Skeletal muscle tissue (tissue), 4 donors: ENCODE results near the gene DDN. TPM values are rescaled to one million over a fixed set of nuclear protein-coding genes. Genes with fewer than 3 reads are reported as not detected.

Source experiments
- H3K27ac ChIP-seq: one replicate; pipeline ENCODE4 v1.7.0; 2013; ENCODE audit warnings: mild to moderate bottlenecking, low read depth, low read length, inconsistent platforms
- H3K27me3 ChIP-seq, 3 donors: one replicate each; pipeline ENCODE4 v1.7.0; 2013; ENCODE audit warnings: low read length in 3 of 3; ENCODE audit not compliant: control insufficient read depth in 3 of 3, insufficient read depth in 3 of 3
- H3K36me3 ChIP-seq, 3 donors: one replicate each; pipeline ENCODE4 v1.7.0; 2013; ENCODE audit warnings: low read length in 3 of 3; ENCODE audit not compliant: control insufficient read depth in 3 of 3, insufficient read depth in 3 of 3
- H3K4me1 ChIP-seq, 3 donors: one replicate each; pipeline ENCODE4 v1.7.0; 2013; ENCODE audit warnings: low read length in 3 of 3, mild to moderate bottlenecking in 3 of 3; ENCODE audit not compliant: control insufficient read depth in 3 of 3, insufficient read depth in 3 of 3
- H3K4me3 ChIP-seq, 3 donors: one replicate each; pipeline ENCODE4 v1.7.0; 2013; ENCODE audit warnings: low read length in 3 of 3
- H3K9ac ChIP-seq, 3 donors: one replicate each; pipeline ENCODE4 v1.7.0; 2013; ENCODE audit warnings: low read length in 3 of 3, mild to moderate bottlenecking in 3 of 3, moderate library complexity in 2 of 3, low read depth in 1 of 3
- H3K9me3 ChIP-seq, 3 donors: one replicate each; pipeline ENCODE4 v1.7.0; 2013; ENCODE audit warnings: low read length in 3 of 3; ENCODE audit not compliant: control insufficient read depth in 3 of 3
- total RNA-seq: library from RNA; depleted of rRNA; stranded (reverse); fragments of >200 nt; gene quantifications from one replicate; pipeline ENCODE4 v1.2.3, GENCODE V29; 2014
- donor health status: Osteomylitis.

DDN gene
- total RNA-seq, 1 donor from 2014 or later: 18.8 TPM

GRCh38 chr12:48957141-48958048, 41.8 kb downstream of the DDN start, which contains the start of gene ARF3:
Gene ARF3 (minus strand): TSS chr12:48957487. CDS start chr12:48941095, 16,392 bp downstream.
- Histone ChIP-seq H3K9ac (peak within 1 kb of the TSS; percentile 79 to 90 (median 90)), H3K4me1 (peaks cover 15 to 27% (median 15%) of the 10 kb centered on the region in 3 donors), H3K27ac (peak within 1 kb of the TSS; percentile 83), H3K36me3 (peaks cover 0 to 4% (median 3%) of the 10 kb centered on the region in 3 donors), H3K4me3 (peak within 1 kb of the TSS; percentile 88 to 94 (median 91)), H3K27me3 (peaks cover 0 to 7% (median 6%) of the 10 kb centered on the region in 3 donors), H3K9me3 (no peaks in the 10 kb centered on the region)

DNA sequence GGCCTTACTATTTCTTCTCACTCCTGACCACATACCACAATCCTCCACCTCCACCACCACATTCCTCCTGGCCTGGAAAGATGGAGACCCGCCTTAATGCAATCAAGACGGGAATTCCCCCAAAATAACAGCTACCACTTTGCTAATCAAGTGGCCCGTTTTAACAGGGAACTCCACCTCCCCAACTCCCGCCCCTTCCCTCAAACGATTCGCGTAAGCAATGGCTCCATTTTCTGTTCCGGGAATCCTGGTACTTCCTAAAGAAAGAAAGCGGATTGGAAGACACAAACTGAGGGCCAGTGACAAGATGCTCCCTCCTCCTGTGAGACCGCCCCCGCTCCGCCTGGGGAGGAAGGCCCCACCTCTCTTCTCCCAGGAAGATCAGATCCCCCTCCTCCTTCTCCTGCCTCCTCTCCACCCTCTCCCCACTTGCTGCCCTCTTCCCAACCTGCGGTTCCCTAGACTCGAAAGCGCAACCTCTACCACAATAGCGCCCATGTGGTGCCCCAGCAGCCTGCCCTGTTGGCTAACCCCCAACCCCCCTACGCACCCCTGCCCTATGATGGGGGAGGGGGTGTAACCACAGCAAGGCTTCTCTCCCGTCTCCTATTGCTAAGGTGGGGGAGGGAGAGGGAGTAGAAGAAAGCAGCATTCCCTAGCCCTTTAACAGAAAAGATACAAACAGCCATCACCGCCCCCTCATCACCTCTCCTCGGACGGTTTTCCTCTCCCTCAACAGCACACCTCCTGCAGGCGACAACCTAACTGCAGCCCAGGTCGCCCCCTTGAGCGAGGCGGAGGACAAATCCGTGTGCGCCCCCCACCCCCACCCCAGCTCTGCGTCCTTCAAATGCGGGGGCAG, 42.7 kb downstream of the DDN start:
- Histone ChIP-seq H3K27ac (peak overlapping the region; percentile 83), H3K27me3 (peaks cover 0 to 7% (median 6%) of the 10 kb centered on the region in 3 donors), H3K4me3 (peak overlapping the region; percentile 88 to 94 (median 91)), H3K9ac (peak overlapping the region; percentile 79 to 90 (median 90)), H3K36me3 (peaks cover 0 to 5% (median 3%) of the 10 kb centered on the region in 3 donors), H3K4me1 (peaks cover 15 to 27% (median 15%) of the 10 kb centered on the region in 3 donors), H3K9me3 (no peaks in the 10 kb centered on the region)

DNA sequence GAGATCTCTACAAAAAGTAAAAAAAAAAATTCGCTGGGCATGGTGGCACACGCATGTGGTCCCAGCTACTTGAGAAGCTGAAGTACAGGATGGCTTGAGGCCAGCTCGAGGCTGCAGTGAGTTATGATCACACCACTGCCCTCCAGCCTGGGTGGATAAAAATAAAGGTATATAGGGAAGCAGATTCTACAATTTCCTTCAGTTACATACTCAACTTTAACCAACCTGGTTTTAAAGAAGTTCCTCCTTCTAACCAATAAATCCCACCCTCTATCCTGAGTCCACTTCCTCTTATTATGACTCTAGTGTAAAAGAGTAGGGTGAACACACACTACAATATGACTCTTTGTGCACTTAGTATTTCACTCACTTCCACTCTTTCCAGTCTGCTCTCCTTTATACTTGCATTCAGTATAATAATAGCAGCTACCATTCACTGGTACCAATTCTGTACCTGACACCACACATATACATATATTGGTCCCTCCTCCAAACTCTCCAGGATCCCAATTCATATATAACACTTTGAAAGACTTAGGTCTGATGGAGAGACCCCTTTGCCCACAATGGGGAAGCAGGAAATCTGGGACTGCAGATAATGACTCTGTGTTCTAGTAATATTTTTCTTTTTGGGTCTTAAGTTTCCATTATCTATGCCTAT, 44.2 kb downstream of the DDN start:
- H3K4me3 ChIP-seq: no peak overlapping the region
- no peaks in the 10 kb centered on the region for H3K27me3 ChIP-seq
- no peak overlapping the region for H3K9ac ChIP-seq
- no peaks in the 10 kb centered on the region for H3K9me3 ChIP-seq
- H3K4me1 ChIP-seq: peaks cover 15 to 27% (median 15%) of the 10 kb centered on the region in 3 donors
- peak overlapping the region; percentile 83 for H3K27ac ChIP-seq
- peaks cover 0 to 5% (median 3%) of the 10 kb centered on the region in 3 donors for H3K36me3 ChIP-seq

DNA sequence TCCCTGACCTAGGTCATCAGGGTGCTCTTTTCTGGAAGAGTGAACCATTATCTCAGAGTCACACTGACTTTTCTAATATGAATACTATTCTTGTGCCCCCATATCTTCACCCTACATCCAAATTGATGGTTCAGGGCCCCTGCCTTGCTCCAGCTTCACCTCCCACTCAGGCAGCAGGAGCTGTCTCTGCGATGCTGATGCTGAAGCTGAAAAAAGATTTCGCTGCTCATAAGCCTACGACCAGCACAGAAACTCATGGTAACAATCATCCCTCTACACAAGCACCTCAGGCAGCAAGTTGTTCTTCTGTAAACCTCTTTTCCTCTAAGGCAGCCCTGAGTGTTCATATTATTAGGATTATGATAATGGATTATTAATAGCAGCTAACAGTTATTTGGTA, 45.1 kb downstream of the DDN start:
- Histone ChIP-seq H3K9ac (no peak overlapping the region), H3K4me1 (peaks cover 15 to 27% (median 15%) of the 10 kb centered on the region in 3 donors), H3K27me3 (no peaks in the 10 kb centered on the region), H3K4me3 (no peak overlapping the region), H3K36me3 (peaks cover 0 to 5% (median 3%) of the 10 kb centered on the region in 3 donors), H3K27ac (no peak overlapping the region), H3K9me3 (no peaks in the 10 kb centered on the region)

DNA sequence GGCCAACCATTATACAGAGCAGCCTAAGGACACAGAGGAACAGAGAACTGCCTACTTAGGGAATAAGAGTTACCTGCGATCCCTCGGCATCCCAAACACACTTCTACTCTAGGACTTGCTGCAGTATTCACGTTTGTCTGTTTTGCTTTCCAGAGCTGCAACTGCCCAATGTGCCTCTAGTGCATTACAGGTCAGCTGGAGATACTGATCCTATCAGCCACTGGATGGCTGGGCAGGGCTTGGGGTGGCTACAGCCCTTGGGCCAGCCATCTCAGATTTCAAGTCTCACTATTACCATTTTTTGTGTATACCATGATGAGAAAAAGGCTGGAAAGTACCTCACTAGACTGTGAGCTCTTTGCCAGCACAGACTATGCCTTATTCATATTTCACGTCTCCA, 46.5 kb downstream of the DDN start:
- Histone ChIP-seq H3K27ac (no peak overlapping the region), H3K9ac (no peak overlapping the region), H3K9me3 (no peaks in the 10 kb centered on the region), H3K4me1 (peaks cover 10 to 19% (median 11%) of the 10 kb centered on the region in 3 donors), H3K4me3 (no peak overlapping the region), H3K36me3 (peaks cover 0 to 5% (median 3%) of the 10 kb centered on the region in 3 donors), H3K27me3 (no peaks in the 10 kb centered on the region)

DNA sequence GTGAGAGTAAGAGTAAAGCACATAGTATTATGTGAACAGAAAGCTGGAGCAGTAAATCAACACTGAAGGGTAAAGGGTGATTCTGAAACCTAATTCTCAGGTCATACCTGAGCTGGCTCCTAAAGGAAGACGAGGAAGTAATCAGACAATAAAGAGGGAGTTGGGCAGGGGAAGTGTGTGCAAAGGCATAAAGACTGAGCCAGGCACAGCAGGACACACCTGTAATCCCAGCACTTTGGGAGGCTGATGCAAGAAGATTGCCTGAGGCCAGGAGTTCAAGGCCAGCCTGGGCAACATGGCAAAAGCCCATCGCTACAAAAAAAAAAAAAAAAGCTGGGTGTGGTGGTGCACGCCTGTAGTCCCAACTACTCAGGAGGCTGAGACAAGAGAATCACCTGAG, 51.4 kb downstream of the DDN start:
- Histone ChIP-seq H3K9me3 (no peaks in the 10 kb centered on the region), H3K36me3 (peaks cover 0 to 8% (median under 1%) of the 10 kb centered on the region in 3 donors), H3K4me3 (no peak overlapping the region), H3K27me3 (no peaks in the 10 kb centered on the region), H3K27ac (no peak overlapping the region), H3K9ac (peak overlapping the region in 1 of 3 donors; percentile 33), H3K4me1 (peaks cover 0 to 6% (median 0%) of the 10 kb centered on the region in 3 donors)

- Histone ChIP-seq H3K4me1 (peaks cover 0 to 6% (median 0%) of the 10 kb centered on the region in 3 donors), H3K36me3 (peaks cover 0 to 3% (median 0%) of the 10 kb centered on the region in 3 donors), H3K9me3 (no peaks in the 10 kb centered on the region), H3K27ac (no peak overlapping the region), H3K27me3 (no peaks in the 10 kb centered on the region), H3K4me3 (no peak overlapping the region), H3K9ac (no peak overlapping the region)
These were observed 52.2 kb downstream of the DDN start for GRCh38 chr12:48946943-48947342.

DNA sequence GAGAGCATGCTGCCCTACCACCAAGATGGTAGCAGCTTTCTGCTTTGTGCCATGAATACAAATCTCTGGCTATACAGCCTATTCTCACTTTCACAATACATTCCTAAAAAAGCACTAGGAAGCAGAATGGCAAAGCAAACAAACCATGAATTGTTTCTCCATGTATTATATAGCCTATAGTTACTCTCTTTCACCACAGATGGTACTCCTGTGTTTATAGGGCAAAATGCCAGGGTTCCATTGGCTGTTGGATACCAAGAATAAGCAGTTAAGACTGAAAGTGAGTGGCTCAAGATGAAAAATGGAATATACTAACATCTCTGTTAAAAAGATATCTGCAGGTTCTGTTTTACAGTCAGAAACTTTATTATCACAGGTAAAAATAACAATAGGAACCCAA, 53.0 kb downstream of the DDN start:
- Histone ChIP-seq H3K27ac (no peak overlapping the region), H3K9me3 (no peaks in the 10 kb centered on the region), H3K4me1 (peaks cover 0 to 6% (median 0%) of the 10 kb centered on the region in 3 donors), H3K4me3 (no peak overlapping the region), H3K36me3 (peaks cover 0 to 4% (median 3%) of the 10 kb centered on the region in 3 donors), H3K9ac (no peak overlapping the region), H3K27me3 (no peaks in the 10 kb centered on the region)
